Psoas muscle (tissue), 8 donors: Measurements from ENCODE around the gene SUB1. TPM values are rescaled to one million over a fixed set of nuclear protein-coding genes. Genes with fewer than 3 reads are reported as not detected.

Experiments
- ATAC-seq, 4 donors: fragments of 200-7000 bp; cut with Tn5 transposase; one replicate each; pipeline ENCODE4 v1.9.1; 2020; ENCODE audit warnings: moderate library complexity in 3 of 4, mild to moderate bottlenecking in 2 of 4
- DNase-seq, 2 donors: peaks; one replicate each; pipeline ENCODE4 v3.0.0-alpha.2; 2020
- H3K27ac ChIP-seq: fragments of 200-600 bp; one replicate; pipeline ENCODE4 v1.8.0; 2022
- H3K27me3 ChIP-seq, 3 donors: fragments of 200-600 bp in 1 of 3; one replicate each; pipeline versions ENCODE4 v1.6.1 to v1.8.0; 2013 to 2022; ENCODE audit warnings: low read length in 2 of 3, mild to moderate bottlenecking in 2 of 3, moderate library complexity in 1 of 3; ENCODE audit not compliant: insufficient read depth in 3 of 3
- H3K36me3 ChIP-seq, 2 donors: fragments of 200-600 bp in 1 of 2; one replicate each; pipeline versions ENCODE4 v1.6.1 to v1.8.0; 2013 to 2022; ENCODE audit warnings: low read depth in 1 of 2, mild to moderate bottlenecking in 1 of 2, moderate library complexity in 1 of 2; ENCODE audit not compliant: insufficient read depth in 1 of 2
- H3K4me1 ChIP-seq: fragments of 200-600 bp; one replicate; pipeline ENCODE4 v1.8.0; 2022
- H3K4me3 ChIP-seq: fragments of 200-600 bp; one replicate; pipeline ENCODE4 v1.8.0; 2022; ENCODE audit warnings: mild to moderate bottlenecking
- H3K9me3 ChIP-seq: fragments of 200-600 bp; one replicate; pipeline ENCODE4 v1.8.0; 2022
- WGBS, 3 donors: extraction: QIAGEN DNeasy Blood & Tissue Kit; methylation state at CpG; one replicate each; pipeline versions ENCODE4 v1.1.6 to v1.1.7; 2013; 5-methylcytosine and 5-hydroxymethylcytosine counted together
- intact Hi-C, 2 donors: fragments of 100-400 bp; cut with DNase I; formaldehyde crosslinking; loops; one replicate each; pipeline versions ENCODE4 v1.11.0 to v1.14.2; 2022
- polyA plus RNA-seq, 3 donors: library from polyadenylated mRNA; stranded (reverse); fragments of 200-250 nt; gene quantifications; one replicate each; pipeline ENCODE4 v1.2.3, GENCODE V29; 2013
- total RNA-seq, 4 donors: library from RNA; stranded (reverse); fragmentation: NEBNext Ultra II Directional in 2 of 4; extraction: Animal tissue kit (Norgen Biotek cat#: 25700) in 2 of 4; gene quantifications; one replicate each; pipeline versions ENCODE4 v1.2.1 to v1.2.4, GENCODE V29; 2021 to 2023
- TF ChIP-seq, protein P1 (sequence below): fragments of 200-600 bp; IDR thresholded peaks from one replicate; pipeline ENCODE4 v1.8.0; 2022; ENCODE audit warnings: antibody characterized with exemption
- donor health status: healthy with polysubstance abuse.
- donor health status: DM: no; HTN: no; CAD: no; lungs with moderate emphysema.
- donor health status: Bipolar disorder and iron deficiency.
- donor health status: healthy.
- donor health status: DM: yes; HTN: yes; CAD: no.
- donor health status: DM: no; HTN: no; CAD: no.
- donor health status: DM: no; HTN: no; CAD: no.
- donor health status: DM: yes; HTN: yes; CAD: no.

Gene SUB1
- total and polyA plus RNA-seq, 7 donors, result 102 to 175 (median 149) TPM

GRCh38 chr5:32597041-32597629 lies 11.8 kb downstream of the SUB1 start:
- H3K36me3 ChIP-seq, result peaks cover 6 to 98% of the 10 kb centered on the region in 2 donors
- TF ChIP-seq, protein P1, sequence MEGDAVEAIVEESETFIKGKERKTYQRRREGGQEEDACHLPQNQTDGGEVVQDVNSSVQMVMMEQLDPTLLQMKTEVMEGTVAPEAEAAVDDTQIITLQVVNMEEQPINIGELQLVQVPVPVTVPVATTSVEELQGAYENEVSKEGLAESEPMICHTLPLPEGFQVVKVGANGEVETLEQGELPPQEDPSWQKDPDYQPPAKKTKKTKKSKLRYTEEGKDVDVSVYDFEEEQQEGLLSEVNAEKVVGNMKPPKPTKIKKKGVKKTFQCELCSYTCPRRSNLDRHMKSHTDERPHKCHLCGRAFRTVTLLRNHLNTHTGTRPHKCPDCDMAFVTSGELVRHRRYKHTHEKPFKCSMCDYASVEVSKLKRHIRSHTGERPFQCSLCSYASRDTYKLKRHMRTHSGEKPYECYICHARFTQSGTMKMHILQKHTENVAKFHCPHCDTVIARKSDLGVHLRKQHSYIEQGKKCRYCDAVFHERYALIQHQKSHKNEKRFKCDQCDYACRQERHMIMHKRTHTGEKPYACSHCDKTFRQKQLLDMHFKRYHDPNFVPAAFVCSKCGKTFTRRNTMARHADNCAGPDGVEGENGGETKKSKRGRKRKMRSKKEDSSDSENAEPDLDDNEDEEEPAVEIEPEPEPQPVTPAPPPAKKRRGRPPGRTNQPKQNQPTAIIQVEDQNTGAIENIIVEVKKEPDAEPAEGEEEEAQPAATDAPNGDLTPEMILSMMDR, result no peak
- H3K27ac ChIP-seq, result peak overlapping the region; percentile 39
- H3K4me1 ChIP-seq, result peaks cover 35% of the 10 kb centered on the region
- no peaks in the 10 kb centered on the region for H3K27me3 ChIP-seq
- 26 to 37% (median 33%) methylated on average over 2 of the region's 2 CpGs for WGBS, 3 donors
- no peak overlapping the region for H3K4me3 ChIP-seq
- no peaks in the 10 kb centered on the region for H3K9me3 ChIP-seq
- no peak for DNase-seq
- intact Hi-C loops, result no loop called here
- no peak for ATAC-seq

GRCh38 chr5:32598260-32598937 lies 13.0 kb downstream of the SUB1 start:
- no peaks in the 10 kb centered on the region for H3K9me3 ChIP-seq
- TF ChIP-seq, protein P1, result no peak
- H3K36me3 ChIP-seq, result peaks cover 6 to 98% of the 10 kb centered on the region in 2 donors
- no peak overlapping the region for H3K27ac ChIP-seq
- intact Hi-C loops, result no loop called here
- H3K27me3 ChIP-seq, result no peaks in the 10 kb centered on the region
- ATAC-seq, result no peak
- DNase-seq, result no peak
- 81 to 88% (median 81%) methylated on average over 3 of the region's 3 CpGs for WGBS, 3 donors
- H3K4me3 ChIP-seq, result no peak overlapping the region
- H3K4me1 ChIP-seq, result peaks cover 35% of the 10 kb centered on the region

- intact Hi-C loops, result no loop called here
- peaks cover 6 to 98% of the 10 kb centered on the region in 2 donors for H3K36me3 ChIP-seq
- H3K9me3 ChIP-seq, result no peaks in the 10 kb centered on the region
- DNase-seq, result no peak
- peak overlapping the region; percentile 7 for H3K27ac ChIP-seq
- peaks cover 35% of the 10 kb centered on the region for H3K4me1 ChIP-seq
- TF ChIP-seq, protein P1, result no peak
- ATAC-seq, result no peak
- no peaks in the 10 kb centered on the region for H3K27me3 ChIP-seq
- WGBS, 3 donors, result 58 to 62% (median 61%) methylated on average over 3 of the region's 3 CpGs
- H3K4me3 ChIP-seq, result no peak overlapping the region
These were observed 13.7 kb downstream of the SUB1 start for GRCh38 chr5:32598997-32599549.

GRCh38 chr5:32600054-32600622 lies 14.8 kb downstream of the SUB1 start:
- Histone ChIP-seq H3K9me3 (no peaks in the 10 kb centered on the region), H3K4me1 (peaks cover 35% of the 10 kb centered on the region), H3K36me3 (peaks cover 3 to 97% of the 10 kb centered on the region in 2 donors), H3K27me3 (no peaks in the 10 kb centered on the region), H3K4me3 (no peak overlapping the region), H3K27ac (peak overlapping the region; percentile 7)
- intact Hi-C loops, result no loop called here
- no peak for DNase-seq
- TF ChIP-seq, protein P1, result no peak
- WGBS, 3 donors, result 26 to 41% (median 32%) methylated on average over 4 of the region's 4 CpGs
- peak; percentile 53 to 85 (median 75) for ATAC-seq
